Progenitor cell of endocrine pancreas (in vitro differentiated cells): Measurements from ENCODE around the gene COL15A1. TPM values are rescaled to one million over a fixed set of nuclear protein-coding genes. Genes with fewer than 3 reads are reported as not detected.

ENCODE experiments used
- DNase-seq: peaks from one replicate; pipeline ENCODE4 v3.0.0; 2021; ENCODE audit warnings: low spot score; ENCODE audit not compliant: unreplicated experiment
- H3K27ac Mint-ChIP-seq: 2 replicates; pipeline ENCODE4 v1.8.0; 2021; ENCODE audit warnings: mild to moderate bottlenecking, moderate library complexity, mixed read lengths
- H3K27me3 Mint-ChIP-seq: 2 replicates; pipeline ENCODE4 v1.8.0; 2021; ENCODE audit warnings: mixed read lengths
- H3K36me3 Mint-ChIP-seq: 2 replicates; pipeline ENCODE4 v1.8.0; 2022; ENCODE audit warnings: mixed read lengths; ENCODE audit not compliant: insufficient read depth
- H3K4me1 Mint-ChIP-seq: 2 replicates; pipeline ENCODE4 v1.8.0; 2021; ENCODE audit warnings: low read depth, mixed read lengths
- H3K4me3 Mint-ChIP-seq: 2 replicates; pipeline ENCODE4 v1.8.0; 2021; ENCODE audit warnings: low read depth, mild to moderate bottlenecking, moderate library complexity, mixed read lengths
- H3K9me3 Mint-ChIP-seq: 2 replicates; pipeline ENCODE4 v1.8.0; 2021; ENCODE audit warnings: low read depth, mixed read lengths
- CTCF ChIP-seq: fragments of 200-600 bp; sonication (generic); IDR thresholded peaks from one replicate; pipeline ENCODE4 v1.5.0; 2021; ENCODE audit warnings: antibody characterized with exemption, mild to moderate bottlenecking; ENCODE audit not compliant: unreplicated experiment
- total RNA-seq: library from RNA; stranded (reverse); gene quantifications from 2 replicates; pipeline ENCODE4 v1.2.1, GENCODE V29; 2021

Gene COL15A1
- total RNA-seq, 1 donor from 2014 or later, result not detected

DNA sequence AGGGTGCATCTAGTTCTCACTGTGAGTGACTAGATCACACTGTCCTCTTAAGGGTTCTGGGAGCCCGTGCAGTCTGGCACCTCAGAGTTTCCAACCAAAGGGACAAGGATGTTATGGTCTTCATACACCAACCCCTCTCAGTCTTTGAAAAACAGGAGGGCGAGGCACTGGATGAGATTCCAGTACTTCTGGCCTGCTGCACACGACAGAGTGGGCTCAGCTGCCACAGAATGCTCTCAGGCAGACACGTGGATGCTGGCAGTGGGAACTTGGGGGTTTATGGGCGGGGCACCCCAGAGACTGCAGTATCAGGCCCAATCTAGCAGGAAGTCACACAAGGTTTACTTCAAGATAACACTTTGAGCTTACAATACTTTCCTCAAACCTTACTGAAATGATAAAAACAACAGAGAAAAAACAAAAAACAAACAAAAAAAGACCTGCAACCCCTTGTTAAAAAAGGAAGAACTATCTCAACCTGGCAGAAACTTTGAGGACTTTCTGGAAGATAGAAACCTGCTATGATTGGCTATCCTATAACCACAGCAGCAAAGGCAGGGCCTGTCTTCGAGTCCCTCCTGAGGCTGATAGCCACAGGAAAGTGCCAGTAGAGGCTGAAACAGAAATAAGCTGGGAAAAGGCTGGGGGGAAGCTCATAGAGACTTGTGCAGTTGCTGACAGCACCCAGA is 132.9 kb downstream of the COL15A1 start:
- Mint-ChIP-seq H3K27me3 (peaks cover 9% of the 10 kb centered on the region), H3K9me3 (no peaks in the 10 kb centered on the region), H3K27ac (no peak overlapping the region), H3K36me3 (no peaks in the 10 kb centered on the region), H3K4me3 (no peak overlapping the region), H3K4me1 (peaks cover 6% of the 10 kb centered on the region)
- DNase-seq, result no peak
- TF ChIP-seq CTCF, result no peak

- TF ChIP-seq CTCF, result no peak
- no peak overlapping the region for H3K27ac Mint-ChIP-seq
- peaks cover 6% of the 10 kb centered on the region for H3K4me1 Mint-ChIP-seq
- H3K27me3 Mint-ChIP-seq, result peaks cover 12% of the 10 kb centered on the region
- H3K36me3 Mint-ChIP-seq, result no peaks in the 10 kb centered on the region
- DNase-seq, result no peak
- no peaks in the 10 kb centered on the region for H3K9me3 Mint-ChIP-seq
- H3K4me3 Mint-ChIP-seq, result no peak overlapping the region
These were observed 135.0 kb downstream of the COL15A1 start for GRCh38 chr9:99078717-99079116.

GRCh38 chr9:99079542-99079941 is 135.8 kb downstream of the COL15A1 start:
- TF ChIP-seq CTCF, result no peak

DNA sequence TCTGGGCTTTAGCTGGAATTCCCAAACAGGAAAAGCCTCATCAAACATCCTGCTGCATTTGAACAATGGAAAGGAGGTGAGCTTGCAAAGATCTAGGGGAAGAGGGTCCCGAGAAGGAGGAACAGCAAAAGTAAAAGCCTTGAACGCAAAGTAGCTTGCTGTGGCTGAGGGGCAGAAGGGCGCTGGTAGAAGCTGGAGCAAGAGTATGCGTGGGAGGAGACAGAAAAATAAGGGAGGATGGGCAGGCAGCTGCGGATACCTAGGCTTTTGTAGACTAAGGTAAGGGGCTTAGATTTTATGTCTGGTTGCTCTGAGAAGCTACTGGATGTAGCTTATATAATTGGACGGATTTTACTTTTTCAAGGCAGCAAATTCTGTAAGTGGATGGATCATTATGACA is 139.3 kb downstream of the COL15A1 start:
- TF ChIP-seq CTCF, result no peak
- H3K4me1 Mint-ChIP-seq, result no peaks in the 10 kb centered on the region
- DNase-seq, result no peak
- no peaks in the 10 kb centered on the region for H3K9me3 Mint-ChIP-seq
- no peak overlapping the region for H3K4me3 Mint-ChIP-seq
- H3K36me3 Mint-ChIP-seq, result no peaks in the 10 kb centered on the region
- peaks cover 12% of the 10 kb centered on the region for H3K27me3 Mint-ChIP-seq
- H3K27ac Mint-ChIP-seq, result no peak overlapping the region

More at GRCh38 chr9:99079542-99079941, 135.8 kb downstream of the COL15A1 start:
- H3K36me3 Mint-ChIP-seq, result no peaks in the 10 kb centered on the region
- H3K9me3 Mint-ChIP-seq, result no peaks in the 10 kb centered on the region
- peaks cover 6% of the 10 kb centered on the region for H3K4me1 Mint-ChIP-seq
- no peak overlapping the region for H3K27ac Mint-ChIP-seq
- DNase-seq, result no peak
- H3K4me3 Mint-ChIP-seq, result no peak overlapping the region
- H3K27me3 Mint-ChIP-seq, result peaks cover 12% of the 10 kb centered on the region

DNA sequence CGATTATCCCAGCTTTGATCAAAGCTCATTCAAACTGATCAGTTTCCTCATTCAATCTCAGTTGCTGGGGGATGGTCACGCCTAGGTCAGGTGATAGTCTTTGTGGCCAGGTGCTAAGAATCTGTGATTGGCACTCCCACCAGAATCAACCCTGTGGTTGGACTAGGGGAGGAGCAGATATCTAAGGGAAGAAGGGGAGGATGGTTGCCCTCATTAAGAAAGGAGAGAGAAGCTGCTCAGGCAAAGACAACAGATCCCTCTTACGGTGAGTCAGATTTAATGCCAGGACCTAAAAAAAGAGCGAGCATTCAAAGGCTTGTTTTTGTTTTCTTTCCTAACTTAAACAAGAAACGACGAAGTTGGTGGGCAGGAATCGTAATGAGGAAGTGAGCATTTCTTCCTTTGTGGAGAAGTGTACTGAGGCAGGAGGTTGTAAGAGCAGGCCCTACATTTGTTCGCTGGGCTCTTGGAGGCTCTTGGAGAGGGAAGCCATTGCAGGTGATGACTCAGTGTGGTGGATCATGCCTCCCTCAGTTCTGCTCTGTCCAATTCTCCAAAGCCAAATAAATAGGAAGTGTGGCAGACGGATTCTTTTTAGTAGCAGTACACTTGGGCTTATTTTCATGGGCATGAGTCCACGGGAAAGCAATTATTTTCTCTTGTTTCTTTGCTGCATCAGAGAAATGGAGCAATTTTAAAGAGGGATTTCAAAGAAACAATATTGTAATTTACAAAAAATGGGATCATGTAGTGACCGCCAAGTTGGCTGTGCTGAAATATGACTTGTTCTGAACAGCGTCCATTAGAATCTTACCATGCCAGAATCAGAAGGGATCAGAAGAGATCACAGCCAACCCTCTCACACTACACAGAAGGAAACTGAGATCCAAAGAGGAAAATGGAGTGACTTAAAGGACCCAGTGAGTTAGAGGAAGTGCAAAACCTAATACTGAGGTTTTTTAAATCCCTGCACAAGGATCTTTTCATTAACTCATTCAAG is 142.5 kb downstream of the COL15A1 start:
- peaks cover 4% of the 10 kb centered on the region for H3K27me3 Mint-ChIP-seq
- no peak overlapping the region for H3K4me3 Mint-ChIP-seq
- no peaks in the 10 kb centered on the region for H3K4me1 Mint-ChIP-seq
- no peaks in the 10 kb centered on the region for H3K36me3 Mint-ChIP-seq
- no peak overlapping the region for H3K27ac Mint-ChIP-seq
- TF ChIP-seq CTCF, result no peak
- no peak for DNase-seq
- peaks cover 6% of the 10 kb centered on the region for H3K9me3 Mint-ChIP-seq
